Hepatocyte (in vitro differentiated cells): ENCODE measurements around the gene TTLL5. TPM values are rescaled to one million over a fixed set of nuclear protein-coding genes. Genes with fewer than 3 reads are reported as not detected.

ENCODE experiments used
- DNase-seq: peaks from one replicate; pipeline ENCODE4 v3.0.0-alpha.2; 2016; ENCODE audit warnings: low spot score
- H2AFZ ChIP-seq: fragments of 200-600 bp; sonication (generic); 2 replicates; pipeline ENCODE4 v1.6.0; 2016; ENCODE audit warnings: antibody characterized with exemption, mild to moderate bottlenecking
- H3K27ac ChIP-seq: fragments of 200-600 bp; sonication (generic); 2 replicates; pipeline ENCODE4 v1.5.1; 2016; ENCODE audit warnings: mild to moderate bottlenecking
- H3K27me3 ChIP-seq: fragments of 200-600 bp; sonication (generic); 2 replicates; pipeline ENCODE4 v1.6.1; 2016
- H3K36me3 ChIP-seq: fragments of 200-600 bp; sonication (generic); replicated peaks from 2 replicates; pipeline ENCODE4 v1.5.1; 2016; ENCODE audit warnings: low read depth; ENCODE audit not compliant: insufficient read depth
- H3K4me1 ChIP-seq: fragments of 200-600 bp; sonication (generic); 2 replicates; pipeline ENCODE4 v1.5.1; 2016; ENCODE audit warnings: mild to moderate bottlenecking, moderate library complexity; ENCODE audit not compliant: insufficient read depth
- H3K4me2 ChIP-seq: fragments of 200-600 bp; sonication (generic); 2 replicates; pipeline ENCODE4 v1.6.0; 2016
- H3K4me3 ChIP-seq: fragments of 200-600 bp; sonication (generic); 2 replicates; pipeline ENCODE4 v1.5.1; 2016; ENCODE audit warnings: mild to moderate bottlenecking
- H3K79me2 ChIP-seq: fragments of 200-600 bp; sonication (generic); 2 replicates; pipeline ENCODE4 v1.6.0; 2017; ENCODE audit warnings: mild to moderate bottlenecking
- H3K9me2 ChIP-seq: fragments of 200-600 bp; sonication (generic); replicated peaks from 2 replicates; pipeline ENCODE4 v1.6.0; 2017; ENCODE audit warnings: mild to moderate bottlenecking; ENCODE audit not compliant: insufficient read depth
- H3K9me3 ChIP-seq: fragments of 200-600 bp; sonication (generic); 2 replicates; pipeline ENCODE4 v1.5.1; 2016; ENCODE audit warnings: low read depth, mild to moderate bottlenecking
- H4K20me1 ChIP-seq: fragments of 200-600 bp; sonication (generic); 2 replicates; pipeline ENCODE4 v1.6.0; 2016; ENCODE audit warnings: mild to moderate bottlenecking; ENCODE audit not compliant: insufficient read depth, poor library complexity, severe bottlenecking
- EZH2 ChIP-seq: fragments of 200-600 bp; sonication (generic); IDR thresholded peaks from 2 replicates; pipeline ENCODE4 v1.6.1; 2016; ENCODE audit warnings: antibody characterized with exemption, mild to moderate bottlenecking, borderline replicate concordance
- EZH2phosphoT487 ChIP-seq: fragments of 200-600 bp; sonication (generic); IDR thresholded peaks from one replicate; pipeline ENCODE4 v1.6.1; 2018; ENCODE audit warnings: antibody characterized with exemption, mild to moderate bottlenecking, low read depth, moderate library complexity; ENCODE audit not compliant: unreplicated experiment, severe bottlenecking
- WGBS: methylation state at CpG from one replicate; pipeline ENCODE4 v1.1.6; 2016; ENCODE audit warnings: low lambda C conversion rate; ENCODE audit errors: missing lambda C conversion rate; 5-methylcytosine and 5-hydroxymethylcytosine counted together
- polyA plus RNA-seq: library from polyadenylated mRNA; unstranded; fragments of >200 nt; fragmentation: Nextera tagmentation; extraction: Ambion mirVana; gene quantifications from 2 replicates; pipeline ENCODE4 v1.2.1, GENCODE V29; 2016
- total RNA-seq: library from RNA; depleted of rRNA; stranded (reverse); fragments of >200 nt; gene quantifications from 2 replicates; pipeline ENCODE4 v1.2.3, GENCODE V29; 2014
- TF ChIP-seq, protein P1 (sequence below): fragments of 200-600 bp; sonication (generic); IDR thresholded peaks from 2 replicates; pipeline ENCODE4 v1.5.1; 2016; ENCODE audit warnings: antibody characterized with exemption, mild to moderate bottlenecking; ENCODE audit not compliant: poor library complexity

TTLL5 gene
- total and polyA plus RNA-seq, 2 experiments from 2014 or later: 8.9 to 11.1 TPM

DNA sequence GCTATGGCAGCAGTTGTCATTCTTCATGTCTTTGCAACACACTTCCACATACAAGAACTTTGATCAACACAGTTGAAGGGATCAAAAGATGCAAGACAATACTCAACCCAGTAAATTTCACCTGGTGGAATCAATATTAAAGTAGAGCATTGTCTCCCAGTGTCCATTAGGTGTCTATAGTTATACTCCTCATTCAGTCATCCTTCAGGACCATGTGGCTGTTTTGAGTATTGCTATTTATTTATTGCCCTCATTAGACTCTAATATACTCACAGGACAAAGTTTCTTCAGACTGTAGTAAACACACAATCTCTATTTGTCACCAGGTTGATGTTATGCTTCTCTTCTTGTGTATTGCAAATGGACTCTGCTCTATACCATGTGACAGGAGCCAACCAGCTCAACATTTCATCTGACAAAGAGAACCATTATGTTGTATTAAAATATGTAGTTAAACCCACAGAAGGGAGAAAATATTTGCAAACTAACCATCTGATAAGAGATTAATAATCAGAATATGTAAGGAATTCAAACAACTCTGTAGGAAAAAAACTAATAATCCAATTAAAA, 174.2 kb downstream of the TTLL5 start:
- H3K27ac ChIP-seq: no peak overlapping the region
- no peaks in the 10 kb centered on the region for H3K9me3 ChIP-seq
- H2AFZ ChIP-seq: no peak overlapping the region
- no peak overlapping the region for H3K4me3 ChIP-seq
- no peaks in the 10 kb centered on the region for H3K9me2 ChIP-seq
- no peak overlapping the region for H3K4me2 ChIP-seq
- H3K4me1 ChIP-seq: peaks cover 23% of the 10 kb centered on the region
- H3K27me3 ChIP-seq: no peaks in the 10 kb centered on the region
- no peak for TF ChIP-seq EZH2
- TF ChIP-seq, protein P1, sequence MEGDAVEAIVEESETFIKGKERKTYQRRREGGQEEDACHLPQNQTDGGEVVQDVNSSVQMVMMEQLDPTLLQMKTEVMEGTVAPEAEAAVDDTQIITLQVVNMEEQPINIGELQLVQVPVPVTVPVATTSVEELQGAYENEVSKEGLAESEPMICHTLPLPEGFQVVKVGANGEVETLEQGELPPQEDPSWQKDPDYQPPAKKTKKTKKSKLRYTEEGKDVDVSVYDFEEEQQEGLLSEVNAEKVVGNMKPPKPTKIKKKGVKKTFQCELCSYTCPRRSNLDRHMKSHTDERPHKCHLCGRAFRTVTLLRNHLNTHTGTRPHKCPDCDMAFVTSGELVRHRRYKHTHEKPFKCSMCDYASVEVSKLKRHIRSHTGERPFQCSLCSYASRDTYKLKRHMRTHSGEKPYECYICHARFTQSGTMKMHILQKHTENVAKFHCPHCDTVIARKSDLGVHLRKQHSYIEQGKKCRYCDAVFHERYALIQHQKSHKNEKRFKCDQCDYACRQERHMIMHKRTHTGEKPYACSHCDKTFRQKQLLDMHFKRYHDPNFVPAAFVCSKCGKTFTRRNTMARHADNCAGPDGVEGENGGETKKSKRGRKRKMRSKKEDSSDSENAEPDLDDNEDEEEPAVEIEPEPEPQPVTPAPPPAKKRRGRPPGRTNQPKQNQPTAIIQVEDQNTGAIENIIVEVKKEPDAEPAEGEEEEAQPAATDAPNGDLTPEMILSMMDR: no peak
- TF ChIP-seq EZH2phosphoT487: no peak
- H3K79me2 ChIP-seq: no peaks in the 10 kb centered on the region
- H4K20me1 ChIP-seq: no peaks in the 10 kb centered on the region
- H3K36me3 ChIP-seq: no peaks in the 10 kb centered on the region
- no peak for DNase-seq

DNA sequence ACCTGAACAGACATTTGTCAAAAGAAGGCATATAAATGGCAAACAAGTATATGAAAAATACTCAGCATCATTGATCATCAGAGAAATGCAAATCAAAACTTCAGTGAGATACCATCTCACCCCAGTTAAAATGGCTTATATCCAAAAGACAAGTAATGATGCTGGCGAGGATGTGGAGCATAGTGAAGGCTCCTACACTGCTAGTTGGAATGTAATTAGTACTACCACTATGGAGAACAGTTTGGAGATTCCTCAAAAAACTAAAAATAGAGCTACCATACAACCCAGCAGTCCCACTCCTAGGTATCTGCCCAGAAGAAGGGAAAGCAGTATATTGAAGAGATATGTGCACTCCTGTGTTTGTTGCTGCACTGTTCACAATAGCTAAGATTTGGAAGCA, 174.7 kb downstream of the TTLL5 start:
- WGBS: 100% methylated on average over 1 of the region's 1 CpG
- Histone ChIP-seq H3K9me2 (no peaks in the 10 kb centered on the region), H3K27ac (no peak overlapping the region), H3K36me3 (no peaks in the 10 kb centered on the region), H3K79me2 (no peaks in the 10 kb centered on the region), H3K4me3 (no peak overlapping the region), H3K9me3 (no peaks in the 10 kb centered on the region), H4K20me1 (no peaks in the 10 kb centered on the region), H2AFZ (no peak overlapping the region), H3K27me3 (no peaks in the 10 kb centered on the region), H3K4me2 (no peak overlapping the region), H3K4me1 (peaks cover 23% of the 10 kb centered on the region)
- TF ChIP-seq EZH2 (no peak), EZH2phosphoT487 (no peak)
- TF ChIP-seq, protein P1: no peak
- DNase-seq: no peak

DNA sequence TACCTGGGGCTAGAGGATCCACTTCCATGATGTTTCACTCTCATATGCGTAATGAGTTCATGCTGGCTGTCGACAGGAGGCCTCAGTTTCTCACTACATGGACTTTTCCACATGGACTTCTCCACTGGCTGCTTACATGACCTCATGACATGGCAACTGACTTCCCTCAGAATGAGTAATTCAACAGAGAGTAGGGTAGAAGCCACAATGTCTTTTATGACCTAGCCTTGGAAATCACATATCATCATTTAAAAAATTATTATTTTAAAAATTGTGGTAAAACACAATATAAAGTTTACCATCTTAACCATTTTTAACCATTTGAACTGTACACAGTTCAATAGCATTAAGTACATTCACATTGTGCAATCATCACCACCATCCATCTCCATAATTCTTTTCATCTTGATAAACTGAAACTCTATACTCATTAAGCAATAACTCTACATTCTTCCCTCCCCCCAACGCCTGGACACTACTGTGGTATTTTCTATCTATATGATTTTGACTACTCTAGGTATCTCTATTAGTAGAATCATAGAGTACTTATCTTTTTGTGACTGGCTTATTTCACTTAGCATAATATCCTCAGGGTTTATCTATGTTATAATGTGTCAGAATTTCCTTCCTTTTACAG, 176.2 kb downstream of the TTLL5 start:
- Histone ChIP-seq H3K9me2 (no peaks in the 10 kb centered on the region), H3K27me3 (no peaks in the 10 kb centered on the region), H2AFZ (no peak overlapping the region), H4K20me1 (no peaks in the 10 kb centered on the region), H3K36me3 (no peaks in the 10 kb centered on the region), H3K4me2 (no peak overlapping the region), H3K4me1 (peaks cover 11% of the 10 kb centered on the region), H3K27ac (no peak overlapping the region), H3K79me2 (no peaks in the 10 kb centered on the region), H3K4me3 (no peak overlapping the region), H3K9me3 (no peaks in the 10 kb centered on the region)
- 91% methylated on average over 3 of the region's 3 CpGs for WGBS
- TF ChIP-seq, protein P1: no peak
- TF ChIP-seq EZH2phosphoT487: no peak
- no peak for TF ChIP-seq EZH2
- no peak for DNase-seq
